HepG2 (cell line): ENCODE measurements around the gene AP3M1. TPM values are rescaled to one million over a fixed set of nuclear protein-coding genes. Genes with fewer than 3 reads are reported as not detected.

Experiments
- ATAC-seq: fragments of 200-7000 bp; cut with Tn5 transposase; 3 replicates; pipeline ENCODE4 v1.9.1; 2020; ENCODE audit warnings: mild to moderate bottlenecking, moderate library complexity
- BruUV-seq: library from RNA; stranded (reverse); fragments of 400-500 nt; replicated peaks from 2 replicates; lab custom pipeline; 2021; lab: Mats Ljungman, UMichigan
- CTCF ChIA-PET: fragments of 300-600 bp; formaldehyde crosslinking; extraction: SDS; loops from one replicate; lab custom pipeline; 2021; ENCODE audit warnings: low total read pairs, inconsistent platforms, low intra/inter-chr PET ratio; lab: Yijun Ruan, JAX
- POLR2A ChIA-PET: fragments of 350-600 bp; sonication (Branson Sonifier 250); formaldehyde crosslinking; loops from one replicate; lab custom pipeline; 2020; ENCODE audit warnings: antibody characterized with exemption, inconsistent platforms; lab: Yijun Ruan, JAX
- DNase-seq: peaks from one replicate; pipeline ENCODE4 v3.0.0-alpha.2; 2015; ENCODE audit warnings: low spot score
- FAIRE-seq: peaks from 3 replicates; lab custom pipeline; 2011; peaks lifted over from hg19 to GRCh38; lab: Jason Lieb, UNC
- H2AFZ ChIP-seq: one replicate; pipeline ENCODE4 v1.6.1; 2011; ENCODE audit warnings: low read length, inconsistent platforms
- H3K27ac ChIP-seq: fragments of 300-600 bp; 3 replicates; pipeline ENCODE4 v1.8.0; 2011; ENCODE audit warnings: mixed run types, mild to moderate bottlenecking, mixed read lengths, low read length, inconsistent platforms; ENCODE audit not compliant: insufficient read depth; ENCODE audit errors: extremely low read length
- H3K27me3 ChIP-seq, 2 experiments: fragments of 200-600 bp in 1 of 2; 2 replicates in 1 of 2; 3 replicates in 1 of 2; pipeline versions ENCODE4 v1.6.0 to v1.8.0; 2011; ENCODE audit warnings: low read length in 2 of 2, mild to moderate bottlenecking in 2 of 2, moderate library complexity in 2 of 2, inconsistent platforms in 1 of 2; ENCODE audit not compliant: insufficient read depth in 2 of 2, control insufficient read depth in 1 of 2
- H3K36me3 ChIP-seq, 2 experiments: fragments of 200-600 bp in 1 of 2; replicated peaks in 1 of 2; 2 replicates in 1 of 2; 3 replicates in 1 of 2; pipeline versions ENCODE4 v1.5.1 to v1.8.0; 2011; ENCODE audit warnings: low read length in 2 of 2, inconsistent platforms in 1 of 2; ENCODE audit not compliant: insufficient read depth in 2 of 2, control insufficient read depth in 1 of 2
- H3K4me1 ChIP-seq: 2 replicates; pipeline ENCODE4 v1.5.1; 2012; ENCODE audit warnings: low read length, inconsistent platforms; ENCODE audit not compliant: insufficient read depth
- H3K4me2 ChIP-seq: 2 replicates; pipeline ENCODE4 v1.6.0; 2011; ENCODE audit warnings: low read depth, low read length, inconsistent platforms
- H3K4me3 ChIP-seq, 3 experiments: fragments of 200-600 bp in 1 of 3; sonication (generic), shearing (Covaris generic) in 1 of 3; replicated peaks in 1 of 3; 2 replicates each; pipeline ENCODE4 v1.5.1; 2011 to 2016; ENCODE audit warnings: low read length in 3 of 3, inconsistent platforms in 2 of 3, low read depth in 2 of 3, mild to moderate bottlenecking in 2 of 3, control low read depth in 1 of 3, mixed read lengths in 1 of 3; ENCODE audit not compliant: insufficient read depth in 1 of 3
- H3K79me2 ChIP-seq: one replicate; pipeline ENCODE4 v1.6.1; 2011; ENCODE audit warnings: low read length, inconsistent platforms; ENCODE audit not compliant: insufficient read depth
- H3K9ac ChIP-seq: 2 replicates; pipeline ENCODE4 v1.6.0; 2011; ENCODE audit warnings: mild to moderate bottlenecking, low read depth, low read length, inconsistent platforms; ENCODE audit not compliant: insufficient read depth
- H3K9me3 ChIP-seq: 2 replicates; pipeline ENCODE4 v1.5.1; 2012; ENCODE audit warnings: mild to moderate bottlenecking, low read length
- H4K20me1 ChIP-seq: 2 replicates; pipeline ENCODE4 v1.6.0; 2011; ENCODE audit warnings: inconsistent platforms, mild to moderate bottlenecking, low read length, moderate library complexity; ENCODE audit not compliant: insufficient read depth
- EP300 ChIP-seq, 3 experiments: sonication (generic) in 1 of 3; formaldehyde crosslinking in 1 of 3; IDR thresholded peaks; 2 replicates each; pipeline versions ENCODE4 v1.5.1 to v1.6.1; 2011 to 2020; ENCODE audit warnings: low read depth in 2 of 3, low read length in 2 of 3, borderline replicate concordance in 1 of 3, improper control_type of control experiment in 1 of 3, mild to moderate bottlenecking in 1 of 3, missing genetic modification reagents in 1 of 3, moderate library complexity in 1 of 3
- KDM5A ChIP-seq: fragments of 200-600 bp; sonication (generic); IDR thresholded peaks from 2 replicates; pipeline ENCODE4 v1.7.0; 2018; ENCODE audit warnings: antibody characterized with exemption, mild to moderate bottlenecking, low read length, borderline replicate concordance
- MAF1 ChIP-seq: sonication (generic); formaldehyde crosslinking; IDR thresholded peaks from 2 replicates; pipeline ENCODE4 v1.5.0; 2020; ENCODE audit warnings: missing genetic modification reagents, borderline replicate concordance
- NPAS2 ChIP-seq: sonication (generic); formaldehyde crosslinking; IDR thresholded peaks from 2 replicates; pipeline ENCODE4 v1.8.0; 2022; ENCODE audit warnings: mild to moderate bottlenecking, missing genetic modification reagents, borderline replicate concordance
- ZFYVE20 ChIP-seq: sonication (generic); formaldehyde crosslinking; IDR thresholded peaks from 2 replicates; pipeline ENCODE4 v1.8.0; 2023; ENCODE audit warnings: low read depth, mild to moderate bottlenecking, moderate library complexity, missing genetic modification reagents, borderline replicate concordance
- ZNF256 ChIP-seq: sonication (generic); formaldehyde crosslinking; conservative IDR thresholded peaks from 2 replicates; pipeline ENCODE4 v1.4.0; 2020; ENCODE audit warnings: missing genetic modification reagents
- ZNF33A ChIP-seq: sonication (generic); formaldehyde crosslinking; IDR thresholded peaks from 2 replicates; pipeline ENCODE4 v1.5.1; 2020; ENCODE audit warnings: missing genetic modification reagents, mild to moderate bottlenecking, moderate library complexity, borderline replicate concordance
- ZNF781 ChIP-seq: sonication (generic); formaldehyde crosslinking; IDR thresholded peaks from 2 replicates; pipeline ENCODE4 v1.5.1; 2020; ENCODE audit warnings: borderline replicate concordance, mild to moderate bottlenecking, missing genetic modification reagents; ENCODE audit errors: not compliant biosample characterization
- ZNF788 ChIP-seq: sonication (generic); formaldehyde crosslinking; IDR thresholded peaks from 2 replicates; pipeline ENCODE4 v1.5.0; 2020; ENCODE audit warnings: mild to moderate bottlenecking, missing genetic modification reagents, borderline replicate concordance
- ZSCAN22 ChIP-seq: sonication (generic); formaldehyde crosslinking; IDR thresholded peaks from 2 replicates; pipeline ENCODE4 v1.4.0; 2020; ENCODE audit warnings: mild to moderate bottlenecking, missing genetic modification reagents
- WGBS: methylation state at CpG from one replicate; pipeline ENCODE4 v1.1.6; 2017; ENCODE audit warnings: low lambda C conversion rate; 5-methylcytosine and 5-hydroxymethylcytosine counted together
- in situ Hi-C: cut with HindIII; loops from 2 replicates; pipeline ENCODE4 v1.10.0; 2017; ENCODE audit warnings: low pct_unique_long_range_greater_than_20kb; ENCODE audit not compliant: extremely low pct_ligation_motif_present
- intact Hi-C: fragments of 100-400 bp; cut with micrococcal nuclease; formaldehyde crosslinking; loops from one replicate; pipeline ENCODE4 v1.10.0; 2022; ENCODE audit not compliant: unreplicated experiment
- polyA plus RNA-seq, 8 experiments: library from polyadenylated mRNA; depleted of rRNA in 3 of 8; stranded (reverse) in 7 of 8; unstranded in 1 of 8; fragments of >200 nt; fragmentation: Illumina TruSeq in 4 of 8; extraction: Trizol in 4 of 8; gene quantifications; 2 replicates each; pipeline versions ENCODE4 v1.2.1 to v1.2.3, GENCODE V29; 2011 to 2016; ENCODE audit warnings: low read depth in 4 of 8, missing spikeins in 1 of 8, mixed read lengths in 1 of 8; ENCODE audit not compliant: insufficient read depth in 1 of 8
- total RNA-seq, 5 experiments: library from RNA; depleted of rRNA; stranded (reverse); fragments of >200 nt; fragmentation: Illumina TruSeq; extraction: Trizol; gene quantifications; 2 replicates each; pipeline ENCODE4 v1.2.3, GENCODE V29; 2016; ENCODE audit warnings: low read depth in 1 of 5
- TF ChIP-seq, protein P1 (sequence below): sonication (generic); formaldehyde crosslinking; IDR thresholded peaks from 2 replicates; pipeline ENCODE4 v1.4.0; 2020; ENCODE audit warnings: mild to moderate bottlenecking, missing genetic modification reagents
- TF ChIP-seq, protein P2 (sequence below): conservative IDR thresholded peaks from 2 replicates; pipeline ENCODE4 v1.6.1; 2018; ENCODE audit warnings: missing genetic modification reagents
- TF ChIP-seq, protein P3 (sequence below): sonication (generic); formaldehyde crosslinking; IDR thresholded peaks from 2 replicates; pipeline ENCODE4 v1.5.1; 2020; ENCODE audit warnings: mild to moderate bottlenecking, missing genetic modification reagents, moderate library complexity

Gene AP3M1
- total and polyA plus RNA-seq, 2 of the 13 experiments (the other 11 are each of a cell fraction or from before 2014, with no cell fraction given) = 29.0 to 31.6 TPM

DNA sequence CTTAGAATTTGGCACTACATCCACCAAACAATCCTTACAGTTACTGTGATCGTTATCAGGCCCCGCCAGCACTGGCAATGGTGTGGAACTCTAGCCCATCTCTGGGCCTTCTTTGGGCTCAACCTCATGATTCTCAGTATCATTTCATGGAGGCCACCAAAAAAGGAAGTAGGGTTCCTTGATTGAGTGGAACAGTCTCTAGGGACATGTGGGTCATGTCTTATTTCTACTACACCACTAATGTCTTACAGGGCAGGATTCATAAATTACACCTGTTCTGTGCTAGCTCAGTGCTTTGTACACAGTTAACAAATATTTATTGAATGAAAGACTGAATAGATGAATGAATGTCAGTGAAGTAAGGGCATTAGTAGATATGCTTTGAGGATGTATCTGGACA is 53.9 kb downstream of the AP3M1 start:
- ChIA-PET POLR2A (no interaction called here), CTCF (no interaction called here)
- no peak for FAIRE-seq
- Histone ChIP-seq H3K9me3 (no peaks in the 10 kb centered on the region), H3K36me3 (peaks cover 14 to 66% of the 10 kb centered on the region in 2 experiments; a peak in 4 of 5 replicates), H3K9ac (no peak overlapping the region), H3K79me2 (no peaks in the 10 kb centered on the region), H3K4me2 (no peak overlapping the region), H4K20me1 (no peaks in the 10 kb centered on the region), H3K4me1 (no peaks in the 10 kb centered on the region), H2AFZ (no peak overlapping the region), H3K4me3 (no peak overlapping the region), H3K27ac (no peak overlapping the region), H3K27me3 (no peaks in the 10 kb centered on the region)
- intact Hi-C loops (no loop called here), in situ Hi-C loops (no loop called here)
- ATAC-seq = no peak
- no TSS peak for BruUV-seq
- no peak for TF ChIP-seq EP300 (IDR thresholded peaks at IDR 0.05; ENCODE audit: low read depth in 2 of 2, low read length in 2 of 2)
- no peak for TF ChIP-seq EP300 (CRISPR knock-in tag; IDR thresholded peaks at IDR 0.05; ENCODE audit: borderline replicate concordance)
- TF ChIP-seq ZFYVE20 (CRISPR knock-in tag) = no peak
- no peak for TF ChIP-seq NPAS2 (CRISPR knock-in tag)
- TF ChIP-seq ZNF788 (CRISPR knock-in tag) = no peak
- no peak for TF ChIP-seq ZNF256 (CRISPR knock-in tag)
- no peak for DNase-seq
- WGBS = 98% methylated on average over 2 of the region's 2 CpGs

DNA sequence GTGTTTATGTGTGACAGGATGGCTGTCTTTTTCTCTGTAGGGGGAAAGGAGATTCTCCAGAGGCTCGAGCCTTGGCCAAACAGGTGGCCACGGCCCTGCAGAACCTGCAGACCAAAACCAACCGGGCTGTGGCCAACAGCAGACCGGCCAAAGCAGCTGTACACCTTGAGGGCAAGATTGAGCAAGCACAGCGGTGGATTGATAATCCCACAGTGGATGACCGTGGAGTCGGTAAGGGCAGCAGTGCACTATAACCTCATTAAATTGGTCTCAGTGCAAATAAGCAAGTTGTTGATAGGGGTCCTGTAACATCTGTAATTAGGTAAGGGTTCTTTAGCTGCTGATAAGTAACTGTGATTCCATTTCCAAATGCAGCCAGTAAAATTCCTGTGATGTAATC is 56.4 kb downstream of the AP3M1 start:
- Histone ChIP-seq H3K4me1 (no peaks in the 10 kb centered on the region), H3K27ac (no peak overlapping the region), H3K4me3 (no peak overlapping the region), H3K9ac (no peak overlapping the region), H2AFZ (no peak overlapping the region), H3K27me3 (no peaks in the 10 kb centered on the region), H3K9me3 (no peaks in the 10 kb centered on the region), H3K36me3 (peaks cover 17 to 67% of the 10 kb centered on the region in 2 experiments; a peak in 4 of 5 replicates), H4K20me1 (no peaks in the 10 kb centered on the region), H3K79me2 (no peaks in the 10 kb centered on the region), H3K4me2 (no peak overlapping the region)
- DNase-seq (no peak), FAIRE-seq (no peak), ATAC-seq (no peak)
- ChIA-PET POLR2A (no interaction called here), CTCF (no interaction called here)
- no TSS peak for BruUV-seq
- intact Hi-C loops = no loop called here
- in situ Hi-C loops = no loop called here
- 98% methylated on average over 6 of the region's 7 CpGs for WGBS
- TF ChIP-seq, protein P1, sequence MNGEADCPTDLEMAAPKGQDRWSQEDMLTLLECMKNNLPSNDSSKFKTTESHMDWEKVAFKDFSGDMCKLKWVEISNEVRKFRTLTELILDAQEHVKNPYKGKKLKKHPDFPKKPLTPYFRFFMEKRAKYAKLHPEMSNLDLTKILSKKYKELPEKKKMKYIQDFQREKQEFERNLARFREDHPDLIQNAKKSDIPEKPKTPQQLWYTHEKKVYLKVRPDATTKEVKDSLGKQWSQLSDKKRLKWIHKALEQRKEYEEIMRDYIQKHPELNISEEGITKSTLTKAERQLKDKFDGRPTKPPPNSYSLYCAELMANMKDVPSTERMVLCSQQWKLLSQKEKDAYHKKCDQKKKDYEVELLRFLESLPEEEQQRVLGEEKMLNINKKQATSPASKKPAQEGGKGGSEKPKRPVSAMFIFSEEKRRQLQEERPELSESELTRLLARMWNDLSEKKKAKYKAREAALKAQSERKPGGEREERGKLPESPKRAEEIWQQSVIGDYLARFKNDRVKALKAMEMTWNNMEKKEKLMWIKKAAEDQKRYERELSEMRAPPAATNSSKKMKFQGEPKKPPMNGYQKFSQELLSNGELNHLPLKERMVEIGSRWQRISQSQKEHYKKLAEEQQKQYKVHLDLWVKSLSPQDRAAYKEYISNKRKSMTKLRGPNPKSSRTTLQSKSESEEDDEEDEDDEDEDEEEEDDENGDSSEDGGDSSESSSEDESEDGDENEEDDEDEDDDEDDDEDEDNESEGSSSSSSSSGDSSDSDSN (CRISPR knock-in tag) = no peak
- no peak for TF ChIP-seq ZNF33A (CRISPR knock-in tag)
- TF ChIP-seq, protein P2, sequence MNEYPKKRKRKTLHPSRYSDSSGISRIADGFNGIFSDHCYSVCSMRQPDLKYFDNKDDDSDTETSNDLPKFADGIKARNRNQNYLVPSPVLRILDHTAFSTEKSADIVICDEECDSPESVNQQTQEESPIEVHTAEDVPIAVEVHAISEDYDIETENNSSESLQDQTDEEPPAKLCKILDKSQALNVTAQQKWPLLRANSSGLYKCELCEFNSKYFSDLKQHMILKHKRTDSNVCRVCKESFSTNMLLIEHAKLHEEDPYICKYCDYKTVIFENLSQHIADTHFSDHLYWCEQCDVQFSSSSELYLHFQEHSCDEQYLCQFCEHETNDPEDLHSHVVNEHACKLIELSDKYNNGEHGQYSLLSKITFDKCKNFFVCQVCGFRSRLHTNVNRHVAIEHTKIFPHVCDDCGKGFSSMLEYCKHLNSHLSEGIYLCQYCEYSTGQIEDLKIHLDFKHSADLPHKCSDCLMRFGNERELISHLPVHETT = no peak
- TF ChIP-seq, protein P3, sequence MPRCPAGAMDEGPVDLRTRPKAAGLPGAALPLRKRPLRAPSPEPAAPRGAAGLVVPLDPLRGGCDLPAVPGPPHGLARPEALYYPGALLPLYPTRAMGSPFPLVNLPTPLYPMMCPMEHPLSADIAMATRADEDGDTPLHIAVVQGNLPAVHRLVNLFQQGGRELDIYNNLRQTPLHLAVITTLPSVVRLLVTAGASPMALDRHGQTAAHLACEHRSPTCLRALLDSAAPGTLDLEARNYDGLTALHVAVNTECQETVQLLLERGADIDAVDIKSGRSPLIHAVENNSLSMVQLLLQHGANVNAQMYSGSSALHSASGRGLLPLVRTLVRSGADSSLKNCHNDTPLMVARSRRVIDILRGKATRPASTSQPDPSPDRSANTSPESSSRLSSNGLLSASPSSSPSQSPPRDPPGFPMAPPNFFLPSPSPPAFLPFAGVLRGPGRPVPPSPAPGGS (CRISPR knock-in tag) = no peak
- TF ChIP-seq KDM5A = no peak
- TF ChIP-seq ZNF781 = no peak
- no peak for TF ChIP-seq ZSCAN22
- TF ChIP-seq MAF1 = no peak
